ENCODE measurements around the gene FXYD4.

GRCh38 chr10:43323245-43323644, 48.2 kb upstream of the FXYD4 start:
- TF ChIP-seq CTCF (conservative IDR thresholded peaks at IDR 0.05; ENCODE audit: low read length) (no peak), EZH2phosphoT487 (IDR thresholded peaks at IDR 0.05; ENCODE audit: borderline replicate concordance, low read depth, low read length) (no peak)

Measured in OCI-LY7 (cell line).